Measurements from ENCODE around the gene MXD3. TPM values are rescaled to one million over a fixed set of nuclear protein-coding genes. Genes with fewer than 3 reads are reported as not detected.
"Not testable (repeated sequence)": the region's sequence is repeated elsewhere in the genome, so short reads cannot be mapped to it uniquely, and the experiment has no call there.

MXD3 gene
- total RNA-seq, 4 donors from 2014 or later = 4.9 to 19.8 (median 13.2) TPM

DNA sequence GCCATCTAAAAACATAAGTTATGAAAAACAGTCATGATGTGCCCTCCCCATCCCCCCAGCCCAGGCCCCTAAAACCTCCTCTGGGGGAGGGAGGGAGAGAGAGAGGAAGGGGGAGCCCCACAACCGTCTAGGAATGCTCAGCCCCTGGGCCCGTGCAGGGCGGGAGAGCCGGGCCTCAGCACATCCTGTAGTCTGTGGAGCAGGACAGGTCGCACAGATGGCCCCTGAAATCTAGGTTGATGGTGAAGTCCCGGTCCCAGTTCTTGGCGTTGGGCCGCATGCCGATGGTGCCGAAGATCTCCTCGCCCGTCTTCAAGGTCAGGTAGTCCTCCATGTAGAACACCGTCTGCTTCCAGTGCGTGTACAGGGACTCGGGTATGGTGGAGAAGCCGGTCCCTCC lies 46.3 kb downstream of the MXD3 start:
- intact Hi-C loops (cut with DNase I; ENCODE audit: low total_unique reads) = no loop called here
- 89 to 95% methylated on average over 12 to 16 of the region's 16 CpGs for WGBS, 2 donors
- no peak overlapping the region for H3K4me3 ChIP-seq (ENCODE audit: low read depth, poor library complexity, severe bottlenecking)
- DNase-seq (ENCODE audit: low spot score in 2 of 2) = no peak
- TF ChIP-seq, protein P1, sequence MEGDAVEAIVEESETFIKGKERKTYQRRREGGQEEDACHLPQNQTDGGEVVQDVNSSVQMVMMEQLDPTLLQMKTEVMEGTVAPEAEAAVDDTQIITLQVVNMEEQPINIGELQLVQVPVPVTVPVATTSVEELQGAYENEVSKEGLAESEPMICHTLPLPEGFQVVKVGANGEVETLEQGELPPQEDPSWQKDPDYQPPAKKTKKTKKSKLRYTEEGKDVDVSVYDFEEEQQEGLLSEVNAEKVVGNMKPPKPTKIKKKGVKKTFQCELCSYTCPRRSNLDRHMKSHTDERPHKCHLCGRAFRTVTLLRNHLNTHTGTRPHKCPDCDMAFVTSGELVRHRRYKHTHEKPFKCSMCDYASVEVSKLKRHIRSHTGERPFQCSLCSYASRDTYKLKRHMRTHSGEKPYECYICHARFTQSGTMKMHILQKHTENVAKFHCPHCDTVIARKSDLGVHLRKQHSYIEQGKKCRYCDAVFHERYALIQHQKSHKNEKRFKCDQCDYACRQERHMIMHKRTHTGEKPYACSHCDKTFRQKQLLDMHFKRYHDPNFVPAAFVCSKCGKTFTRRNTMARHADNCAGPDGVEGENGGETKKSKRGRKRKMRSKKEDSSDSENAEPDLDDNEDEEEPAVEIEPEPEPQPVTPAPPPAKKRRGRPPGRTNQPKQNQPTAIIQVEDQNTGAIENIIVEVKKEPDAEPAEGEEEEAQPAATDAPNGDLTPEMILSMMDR (IDR thresholded peaks at IDR 0.05) = no peak
- TF ChIP-seq POLR2A (IDR thresholded peaks at IDR 0.05) = no peak

DNA sequence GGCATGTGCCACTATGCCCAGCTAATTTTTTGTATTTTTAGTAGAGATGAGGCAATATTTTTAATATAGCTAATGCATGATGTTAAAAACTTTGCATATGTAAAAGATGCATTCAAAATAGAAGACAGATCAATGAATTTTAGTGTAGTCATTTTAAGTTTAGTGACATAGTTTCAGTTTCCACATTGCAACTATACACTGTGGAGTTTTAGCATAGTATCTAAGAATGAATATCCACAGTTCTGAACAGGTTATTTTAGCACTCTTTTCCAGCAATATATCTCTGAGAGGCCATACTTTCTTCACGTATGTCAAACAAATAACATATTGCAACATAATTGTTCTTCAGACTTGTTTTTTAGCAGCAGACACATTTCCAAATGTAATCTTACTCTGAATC lies 47.5 kb downstream of the MXD3 start:
- H3K4me3 ChIP-seq (ENCODE audit: low read depth, poor library complexity, severe bottlenecking) = no peak overlapping the region
- 0 to 82% methylated on average over 1 of the region's 1 CpG for WGBS, 2 donors
- TF ChIP-seq POLR2A (IDR thresholded peaks at IDR 0.05) = no peak
- TF ChIP-seq, protein P1 (IDR thresholded peaks at IDR 0.05) = no peak
- DNase-seq (ENCODE audit: low spot score in 2 of 2) = no peak
- intact Hi-C loops (cut with DNase I; ENCODE audit: low total_unique reads) = no loop called here

DNA sequence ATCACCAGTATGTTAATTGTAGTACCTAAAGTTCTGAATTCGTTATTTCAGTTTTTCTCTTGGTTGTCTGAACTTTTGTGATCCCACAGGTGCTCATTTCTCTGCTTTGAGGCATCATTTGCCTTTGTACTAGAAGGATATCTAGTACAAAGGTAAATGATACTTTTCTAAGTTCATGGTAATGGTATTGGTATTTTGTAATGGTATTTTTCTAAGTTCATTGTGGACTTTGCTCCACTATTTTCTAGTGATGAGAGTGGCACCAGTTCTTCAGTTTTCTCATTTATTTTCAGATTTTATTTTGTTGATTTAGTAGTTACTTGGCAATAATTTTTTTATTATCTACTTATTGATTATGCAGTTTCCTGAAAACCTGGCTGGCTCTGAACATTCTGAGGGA lies 50.2 kb downstream of the MXD3 start:
- intact Hi-C loops (cut with DNase I; ENCODE audit: low total_unique reads) = no loop called here
- DNase-seq (ENCODE audit: low spot score in 2 of 2) = no peak
- no peak overlapping the region for H3K4me3 ChIP-seq (ENCODE audit: low read depth, poor library complexity, severe bottlenecking)
- WGBS, 2 donors = 94 to 95% methylated on average over 1 of the region's 1 CpG
- no peak for TF ChIP-seq POLR2A (IDR thresholded peaks at IDR 0.05)
- TF ChIP-seq, protein P1 (IDR thresholded peaks at IDR 0.05) = no peak

DNA sequence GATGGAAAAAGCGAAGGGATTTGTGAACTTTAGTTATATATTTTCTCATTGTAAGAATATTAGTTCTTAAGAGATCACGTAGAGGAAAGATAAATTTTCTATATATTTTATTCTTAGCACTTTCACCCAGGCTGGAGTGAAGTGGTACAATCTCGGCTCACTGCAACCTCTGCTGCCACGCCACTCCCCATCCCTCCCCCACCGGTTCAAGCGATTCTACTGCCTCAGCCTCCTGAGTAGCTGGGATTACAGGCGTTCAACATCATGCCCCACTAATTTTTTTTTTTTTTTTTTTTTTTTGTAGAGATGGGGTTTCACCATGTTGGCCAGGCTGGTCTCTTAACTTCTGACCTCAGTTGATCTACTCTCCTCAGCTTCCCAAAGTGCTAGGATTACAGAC lies 50.7 kb downstream of the MXD3 start:
- 92 to 95% methylated on average over 7 of the region's 7 CpGs for WGBS, 2 donors
- H3K4me3 ChIP-seq (ENCODE audit: low read depth, poor library complexity, severe bottlenecking) = no peak overlapping the region
- no peak for DNase-seq (ENCODE audit: low spot score in 2 of 2)
- TF ChIP-seq, protein P1 (IDR thresholded peaks at IDR 0.05) = no peak
- no peak for TF ChIP-seq POLR2A (IDR thresholded peaks at IDR 0.05)
- intact Hi-C loops (cut with DNase I; ENCODE audit: low total_unique reads) = no loop called here

DNA sequence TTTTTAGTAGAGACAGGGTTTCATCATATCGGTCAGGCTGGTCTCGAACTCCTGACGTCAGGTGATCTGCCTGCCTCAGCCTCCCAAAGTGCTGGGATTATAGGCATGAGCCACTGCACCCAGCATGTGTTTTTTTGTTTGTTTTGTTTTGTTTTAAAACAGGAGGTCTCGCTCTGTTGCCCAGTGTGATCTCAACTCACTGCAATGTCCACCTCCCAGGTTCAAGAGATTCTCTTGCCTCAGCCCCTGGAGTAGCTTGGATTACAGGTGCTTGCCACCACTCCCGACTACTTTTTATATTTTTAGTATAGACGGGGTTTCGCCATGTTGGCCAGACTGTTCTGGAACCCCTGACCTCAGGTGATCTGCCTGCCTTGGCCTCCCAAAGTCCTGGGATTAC lies 53.0 kb downstream of the MXD3 start:
- H3K4me3 ChIP-seq (ENCODE audit: low read depth, poor library complexity, severe bottlenecking); DNase-seq (ENCODE audit: low spot score in 2 of 2); intact Hi-C loops (cut with DNase I; ENCODE audit: low total_unique reads): not testable (repeated sequence)
- 95 to 96% methylated on average over 7 of the region's 7 CpGs for WGBS, 2 donors

Other genes with a start within 250 kb of the MXD3 start
- 1 to 10 TPM in 2 of 4 donors, under 1 TPM in 2; 0.13 to 8.0 (median 1.1) TPM for gene FGFR4, start 225.0 kb downstream of the MXD3 start, total RNA-seq
- 10 to 100 TPM; 25.1 to 36.8 (median 34.2) TPM for gene NSD1, start 178.1 kb downstream of the MXD3 start, total RNA-seq
- 10 to 100 TPM; 52.2 to 98.5 (median 73.7) TPM for gene RAB24, start 8.2 kb downstream of the MXD3 start, total RNA-seq
- 100 to 1,000 TPM in 2 of 4 donors, 10 to 100 TPM in 2; 60.7 to 122 (median 96.7) TPM for gene PRELID1, start 8.1 kb downstream of the MXD3 start, total RNA-seq
- gene LMAN2, start 39.8 kb upstream of the MXD3 start, total RNA-seq = 100 to 1,000 TPM; 139 to 191 (median 166) TPM
- gene RGS14, start 46.0 kb upstream of the MXD3 start, total RNA-seq = 10 to 100 TPM; 28.6 to 38.3 (median 37.2) TPM
- under 1 TPM in 2 of 4 donors, not detected in 2; 0.12 to 0.39 TPM for gene SLC34A1, start 72.5 kb upstream of the MXD3 start, total RNA-seq
- gene PFN3, start 88.8 kb upstream of the MXD3 start, total RNA-seq = not detected
- gene F12, start 97.7 kb upstream of the MXD3 start, total RNA-seq = 10 to 100 TPM in 2 of 4 donors, 1 to 10 TPM in 2; 1.9 to 14.5 (median 10.1) TPM
- 10 to 100 TPM; 29.5 to 56.7 (median 38.1) TPM for gene GRK6, start 114.8 kb upstream of the MXD3 start, total RNA-seq
- gene PRR7, start 134.9 kb upstream of the MXD3 start, total RNA-seq = 10 to 100 TPM in 1 of 4 donors, 1 to 10 TPM in 3; 5.4 to 10.2 (median 8.0) TPM
- 10 to 100 TPM; 14.0 to 65.5 (median 27.6) TPM for gene DBN1, start 161.7 kb upstream of the MXD3 start, total RNA-seq
- gene PDLIM7, start 185.7 kb upstream of the MXD3 start, total RNA-seq = 10 to 100 TPM; 11.8 to 31.7 (median 23.5) TPM
- gene DOK3, start 197.9 kb upstream of the MXD3 start, total RNA-seq = 1 to 10 TPM; 1.5 to 4.0 (median 2.0) TPM
- gene DDX41, start 205.1 kb upstream of the MXD3 start, total RNA-seq = 100 to 1,000 TPM in 1 of 4 donors, 10 to 100 TPM in 3; 70.7 to 108 (median 88.6) TPM
- 100 to 1,000 TPM in 1 of 4 donors, 10 to 100 TPM in 3; 57.0 to 128 (median 69.7) TPM for gene FAM193B, start 242.7 kb upstream of the MXD3 start, total RNA-seq